PFSK-1 (cell line): ENCODE results near the gene OR6M1.

Experiments
- FOXP2 ChIP-seq: optimal IDR thresholded peaks from 2 replicates; pipeline ENCODE3; 2011; ENCODE audit warnings: borderline replicate concordance, control low read depth, inconsistent platforms; ENCODE audit not compliant: insufficient read depth; ENCODE audit errors: extremely low read length, extremely low read depth
- POLR2AphosphoS5 ChIP-seq: IDR thresholded peaks from 2 replicates; pipeline ENCODE4 v1.6.1; 2012; ENCODE audit warnings: low read depth, mild to moderate bottlenecking, control low read depth, low read length, moderate library complexity
- REST ChIP-seq, 2 experiments: IDR thresholded peaks; 2 replicates each; pipeline versions ENCODE4 v1.6.1 to v1.8.0; 2011 to 2012; ENCODE audit warnings: low read depth in 2 of 2, low read length in 2 of 2, control low read depth in 1 of 2, inconsistent platforms in 1 of 2, mild to moderate bottlenecking in 1 of 2, moderate library complexity in 1 of 2; ENCODE audit not compliant: insufficient read depth in 1 of 2
- SIN3A ChIP-seq: IDR thresholded peaks from 2 replicates; pipeline ENCODE4 v1.6.1; 2012; ENCODE audit warnings: mild to moderate bottlenecking, low read length, moderate library complexity, borderline replicate concordance; ENCODE audit not compliant: insufficient read depth
- TAF1 ChIP-seq: IDR thresholded peaks from 2 replicates; pipeline ENCODE4 v1.6.1; 2012; ENCODE audit warnings: low read length, control low read depth, borderline replicate concordance; ENCODE audit not compliant: insufficient read depth

The OR6M1 gene

GRCh38 chr11:123783536-123783935, 22.6 kb downstream of the OR6M1 start:
- TF ChIP-seq POLR2AphosphoS5 (no peak), FOXP2 (no peak), SIN3A (no peak), REST (IDR thresholded peaks at IDR 0.05; ENCODE audit: insufficient read depth in 1 of 2, low read depth in 2 of 2, low read length in 2 of 2) (no peak), TAF1 (no peak)

- TF ChIP-seq REST (IDR thresholded peaks at IDR 0.05; ENCODE audit: insufficient read depth in 1 of 2, low read depth in 2 of 2, low read length in 2 of 2) (no peak), TAF1 (no peak), SIN3A (no peak), FOXP2 (no peak), POLR2AphosphoS5 (no peak)
Measured at GRCh38 chr11:123778511-123778910, 27.6 kb downstream of the OR6M1 start.

- TF ChIP-seq FOXP2 (no peak), POLR2AphosphoS5 (no peak), SIN3A (no peak), REST (IDR thresholded peaks at IDR 0.05; ENCODE audit: insufficient read depth in 1 of 2, low read depth in 2 of 2, low read length in 2 of 2) (no peak), TAF1 (no peak)
Measured at GRCh38 chr11:123775715-123776549, 30.2 kb downstream of the OR6M1 start.

DNA sequence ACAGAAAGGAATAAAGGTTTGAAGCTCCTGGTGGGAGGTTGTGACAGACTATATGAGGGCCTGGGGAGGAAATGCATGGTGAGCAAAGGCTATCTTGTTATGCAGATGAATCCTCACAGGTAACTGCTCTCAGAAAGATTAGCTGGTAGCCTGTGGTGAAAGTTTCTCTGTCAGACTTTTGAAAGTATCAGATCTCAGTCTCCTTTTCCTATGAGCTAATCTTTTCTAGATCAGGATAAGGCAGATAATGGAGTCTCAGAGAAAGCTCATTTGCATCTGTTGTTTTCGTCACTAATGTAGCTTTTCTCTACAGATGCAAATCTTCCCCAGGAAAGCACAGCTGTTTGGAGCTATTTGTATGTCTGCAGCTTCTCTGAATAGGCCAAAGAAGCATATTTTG, 30.9 kb downstream of the OR6M1 start:
- TF ChIP-seq FOXP2 (no peak), REST (IDR thresholded peaks at IDR 0.05; ENCODE audit: insufficient read depth in 1 of 2, low read depth in 2 of 2, low read length in 2 of 2) (no peak), POLR2AphosphoS5 (no peak), TAF1 (no peak), SIN3A (no peak)
